NT2/D1 (cell line): Measurements from ENCODE around the gene ADAMTSL5.

Source experiments
- DNase-seq: peaks from one replicate; pipeline ENCODE4 v3.0.0-alpha.2; 2011; ENCODE audit warnings: low read depth, low spot score
- H3K27me3 ChIP-seq: 2 replicates; pipeline ENCODE4 v1.6.0; 2011; ENCODE audit warnings: mild to moderate bottlenecking; ENCODE audit not compliant: insufficient read length, insufficient read depth
- H3K36me3 ChIP-seq: 2 replicates; pipeline ENCODE4 v1.6.1; 2011; ENCODE audit warnings: mild to moderate bottlenecking, low read length, mixed read lengths; ENCODE audit not compliant: insufficient read depth, insufficient read length
- H3K4me1 ChIP-seq: 2 replicates; pipeline ENCODE4 v1.5.1; 2011; ENCODE audit not compliant: insufficient read depth, insufficient read length
- H3K4me3 ChIP-seq: 2 replicates; pipeline ENCODE4 v1.5.1; 2011; ENCODE audit warnings: low read depth; ENCODE audit not compliant: insufficient read length
- H3K9ac ChIP-seq: 2 replicates; pipeline ENCODE4 v1.6.0; 2011; ENCODE audit warnings: low read depth; ENCODE audit not compliant: insufficient read length
- H3K9me3 ChIP-seq: 2 replicates; pipeline ENCODE4 v1.5.1; 2011; ENCODE audit warnings: mild to moderate bottlenecking, low read length; ENCODE audit not compliant: insufficient read depth
- SUZ12 ChIP-seq: IDR thresholded peaks from 2 replicates; pipeline ENCODE4 v1.6.1; 2011; ENCODE audit not compliant: insufficient read length, insufficient read depth; ENCODE audit errors: extremely low read depth
- YY1 ChIP-seq: IDR thresholded peaks from 2 replicates; pipeline ENCODE4 v1.6.1; 2011; ENCODE audit not compliant: insufficient read length, insufficient read depth
- ZNF274 ChIP-seq: IDR thresholded peaks from 2 replicates; pipeline ENCODE4 v1.6.1; 2011; ENCODE audit warnings: mild to moderate bottlenecking, low read depth, low read length

Gene ADAMTSL5

DNA sequence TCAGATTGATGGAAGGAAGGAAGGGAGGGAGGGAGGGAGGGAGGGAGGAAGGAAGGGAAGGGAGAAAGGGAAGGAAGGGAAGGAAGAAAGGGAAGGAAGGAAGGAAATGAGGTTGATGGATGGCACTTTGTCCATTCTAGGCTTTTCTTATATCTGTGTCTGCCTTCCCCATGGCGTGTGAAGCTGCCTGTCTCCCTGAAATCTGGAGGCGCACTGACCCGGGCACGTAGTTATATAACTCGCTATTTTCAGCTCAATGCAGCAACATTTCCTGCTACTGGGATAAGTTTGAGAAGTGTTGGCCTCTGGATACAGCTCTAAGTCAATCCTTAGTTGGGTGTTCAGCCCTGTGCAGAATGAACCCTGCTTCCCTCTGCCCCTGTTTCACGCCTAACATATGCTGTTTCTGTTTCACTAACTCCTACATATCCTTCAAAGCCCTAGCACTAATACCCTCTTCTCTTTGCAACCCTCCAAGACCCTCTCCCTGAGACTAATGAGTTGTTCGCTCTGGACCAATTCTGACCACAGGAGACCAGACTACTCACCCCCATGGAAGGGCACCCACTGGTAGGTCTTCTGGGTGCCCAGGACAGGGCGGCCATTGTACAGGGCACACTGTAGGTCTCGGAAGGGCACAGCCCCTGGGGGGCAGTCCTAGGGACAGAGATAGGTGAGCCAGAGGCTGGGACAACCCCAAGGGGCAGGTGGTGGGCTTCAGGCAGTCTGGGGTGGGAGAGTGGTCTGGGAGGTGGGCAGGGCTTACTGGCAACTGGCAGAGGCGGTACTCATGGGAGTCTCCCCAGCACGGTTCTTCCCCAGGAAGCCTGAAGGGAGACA is 3.0 kb downstream of the ADAMTSL5 start:
- no peaks in the 10 kb centered on the region for H3K27me3 ChIP-seq
- DNase-seq: no peak
- peaks cover 6% of the 10 kb centered on the region for H3K36me3 ChIP-seq
- TF ChIP-seq ZNF274: no peak
- no peak for TF ChIP-seq YY1
- TF ChIP-seq SUZ12: no peak
- H3K4me1 ChIP-seq: peaks cover 11% of the 10 kb centered on the region
- H3K9ac ChIP-seq: no peak overlapping the region
- H3K9me3 ChIP-seq: no peaks in the 10 kb centered on the region
- no peak overlapping the region for H3K4me3 ChIP-seq

DNA sequence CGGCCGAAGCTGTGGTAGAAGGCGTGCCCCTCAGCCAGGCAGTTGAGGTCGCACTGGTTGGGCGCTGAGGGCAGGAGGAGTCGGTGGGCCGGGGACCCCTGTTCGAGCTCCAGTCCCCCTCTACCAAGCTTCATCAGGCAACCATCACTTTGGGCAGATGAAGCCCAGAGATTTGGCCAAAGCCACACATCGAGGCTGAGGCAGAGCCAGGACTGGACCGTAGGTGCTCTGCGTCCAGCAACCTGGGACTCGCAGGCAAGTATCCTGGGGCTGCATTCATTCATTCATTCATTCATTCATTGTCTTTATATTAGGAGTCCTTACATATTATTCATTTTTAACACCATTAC is 4.3 kb downstream of the ADAMTSL5 start:
- peaks cover 6% of the 10 kb centered on the region for H3K36me3 ChIP-seq
- TF ChIP-seq SUZ12: no peak
- TF ChIP-seq YY1: no peak
- no peak for TF ChIP-seq ZNF274
- peaks cover 9% of the 10 kb centered on the region for H3K27me3 ChIP-seq
- no peaks in the 10 kb centered on the region for H3K9me3 ChIP-seq
- peaks cover 18% of the 10 kb centered on the region for H3K4me1 ChIP-seq
- H3K4me3 ChIP-seq: peak overlapping the region; percentile 42
- peak overlapping the region; percentile 57 for H3K9ac ChIP-seq
- no peak for DNase-seq

DNA sequence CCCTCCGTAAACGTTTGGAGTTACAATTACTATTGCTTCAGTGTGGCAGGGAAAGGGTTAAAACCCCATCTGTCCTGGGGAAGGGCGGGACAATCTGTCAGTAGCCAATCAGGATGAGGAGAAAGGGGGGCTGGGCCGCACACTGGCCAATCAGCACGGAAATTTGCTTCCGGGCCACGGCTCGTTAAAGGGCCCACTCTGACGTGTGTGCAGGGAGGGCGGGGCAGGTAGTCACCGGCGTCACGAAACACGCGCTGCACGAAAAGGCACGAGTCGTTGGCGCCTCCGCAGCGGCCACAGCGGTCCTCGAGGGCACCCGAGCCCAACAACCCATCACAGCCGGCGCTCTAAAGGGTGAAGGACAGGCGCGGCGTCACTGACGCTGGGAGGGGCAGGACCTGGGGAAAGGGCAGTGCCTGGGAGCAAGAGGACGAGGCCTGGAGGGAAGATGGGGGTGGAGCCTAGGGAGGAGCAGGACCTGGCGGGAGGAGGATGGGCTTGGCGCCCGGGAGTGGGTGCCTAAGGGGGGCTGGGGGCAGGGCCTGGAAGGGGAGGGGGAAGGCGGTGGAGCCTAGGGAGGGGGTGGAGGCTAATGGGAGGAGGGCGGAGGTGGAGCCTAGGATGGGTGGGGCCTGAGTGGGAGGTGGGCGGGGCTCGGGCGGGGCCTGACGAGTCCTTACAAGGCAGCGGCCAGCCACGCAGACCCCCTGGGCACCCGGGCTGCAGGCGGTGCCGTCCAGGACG is 4.9 kb downstream of the ADAMTSL5 start:
- DNase-seq: peak; percentile 95
- TF ChIP-seq YY1 (no peak), ZNF274 (no peak), SUZ12 (no peak)
- Histone ChIP-seq H3K27me3 (peaks cover 14% of the 10 kb centered on the region), H3K4me3 (peak overlapping the region; percentile 62), H3K36me3 (peaks cover 6% of the 10 kb centered on the region), H3K9me3 (no peaks in the 10 kb centered on the region), H3K9ac (peak overlapping the region; percentile 69), H3K4me1 (peaks cover 23% of the 10 kb centered on the region)

DNA sequence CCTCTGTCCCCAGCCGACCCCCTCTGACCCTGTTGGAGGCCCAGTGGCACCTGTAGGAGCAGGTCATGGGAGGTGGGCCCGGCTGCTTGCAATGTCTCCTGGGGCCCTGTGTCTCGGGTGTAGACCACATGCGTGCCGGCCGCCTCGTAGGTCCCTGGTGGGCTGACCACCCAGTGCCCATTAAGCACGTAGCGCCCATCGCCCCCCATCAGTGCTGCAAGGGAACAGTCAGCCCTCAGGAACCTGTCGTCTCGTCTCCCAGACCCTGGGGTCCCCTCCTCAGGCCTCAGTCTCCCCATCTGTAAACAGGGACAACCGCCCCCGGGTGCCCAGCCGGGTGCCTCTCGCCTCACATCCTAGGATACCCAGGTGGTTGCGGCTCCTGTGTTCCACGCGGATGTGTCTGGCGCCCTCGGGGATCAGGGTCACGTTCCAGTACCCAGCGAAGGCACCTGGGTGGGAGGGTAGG is 5.6 kb downstream of the ADAMTSL5 start:
- DNase-seq: no peak
- peaks cover 18% of the 10 kb centered on the region for H3K27me3 ChIP-seq
- no peaks in the 10 kb centered on the region for H3K9me3 ChIP-seq
- TF ChIP-seq SUZ12 (no peak), YY1 (no peak), ZNF274 (no peak)
- peak overlapping the region; percentile 62 for H3K4me3 ChIP-seq
- peaks cover 24% of the 10 kb centered on the region for H3K4me1 ChIP-seq
- H3K9ac ChIP-seq: peak overlapping the region; percentile 53
- H3K36me3 ChIP-seq: peaks cover 6% of the 10 kb centered on the region

DNA sequence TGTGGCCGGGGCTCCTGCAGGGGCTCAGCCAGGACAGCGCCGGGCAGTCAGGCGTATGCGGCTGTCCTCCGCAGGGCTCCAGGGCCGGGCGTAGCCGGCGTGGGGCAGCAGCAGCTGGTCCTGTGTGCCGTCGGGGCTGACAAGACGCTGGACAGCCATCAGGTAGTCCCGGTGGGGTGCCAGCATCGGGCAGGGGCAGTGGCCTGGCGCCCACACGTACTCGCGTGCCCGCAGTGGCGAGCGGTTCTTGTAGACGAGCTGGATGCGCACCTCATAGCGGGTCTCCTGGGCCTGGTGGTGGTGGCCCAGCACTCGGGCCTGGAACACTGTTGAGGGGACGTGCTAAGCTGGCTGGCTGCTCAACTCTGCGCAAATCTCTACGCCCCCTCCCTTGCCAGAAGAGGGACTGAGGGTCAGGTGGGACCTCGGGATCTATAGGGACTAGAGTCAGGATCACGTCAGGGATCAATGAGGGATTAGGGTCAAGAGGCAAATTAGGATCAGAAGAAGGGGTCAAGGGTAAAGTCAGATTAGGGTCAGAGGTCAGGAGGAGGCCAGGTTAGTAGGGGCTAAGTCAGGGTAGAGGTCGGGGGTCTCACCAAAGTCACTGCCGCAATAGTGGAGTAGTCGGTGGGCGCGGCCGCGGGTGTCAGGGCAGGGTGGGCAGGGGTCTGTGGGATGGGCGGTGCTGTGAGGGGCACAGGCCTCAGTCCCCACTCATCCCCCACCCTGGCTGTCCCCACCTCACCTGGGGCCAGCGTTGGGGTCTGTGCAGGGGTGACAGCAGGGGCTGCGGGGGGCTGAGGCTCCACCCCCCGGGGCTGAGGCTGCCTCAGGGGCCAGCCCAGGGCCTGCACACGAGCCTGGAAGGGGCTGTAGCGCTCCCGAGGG is 6.6 kb downstream of the ADAMTSL5 start:
- Histone ChIP-seq H3K27me3 (peaks cover 18% of the 10 kb centered on the region), H3K9ac (no peak overlapping the region), H3K4me1 (peaks cover 20% of the 10 kb centered on the region), H3K36me3 (peaks cover 6% of the 10 kb centered on the region), H3K4me3 (no peak overlapping the region), H3K9me3 (no peaks in the 10 kb centered on the region)
- no peak for TF ChIP-seq ZNF274
- DNase-seq: no peak

DNA sequence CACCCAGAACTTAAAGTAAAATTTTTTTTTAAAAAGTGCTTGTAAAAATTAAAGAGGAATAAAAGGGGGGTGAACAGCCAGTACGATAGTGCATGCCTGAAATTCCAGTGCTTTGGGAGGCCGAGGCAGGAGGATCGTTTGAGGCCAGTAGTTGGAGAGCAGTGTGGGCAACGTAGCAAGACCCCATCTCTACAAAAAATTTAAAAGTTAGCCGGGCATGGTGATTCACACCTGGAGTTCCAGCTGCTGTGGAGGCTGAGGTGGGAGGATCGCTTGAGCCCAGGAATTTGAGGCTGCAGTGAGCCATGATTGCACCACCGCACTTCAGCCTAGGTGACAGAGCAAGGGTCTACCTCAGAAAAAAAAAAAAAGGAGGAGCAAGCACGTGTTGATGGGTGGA is 7.8 kb downstream of the ADAMTSL5 start:
- TF ChIP-seq ZNF274 (no peak), SUZ12 (no peak), YY1 (no peak)
- Histone ChIP-seq H3K36me3 (peaks cover 5% of the 10 kb centered on the region), H3K4me3 (no peak overlapping the region), H3K9me3 (peaks cover 6% of the 10 kb centered on the region; the same call in 1 of the 2 replicates), H3K4me1 (peaks cover 18% of the 10 kb centered on the region), H3K9ac (no peak overlapping the region), H3K27me3 (peaks cover 18% of the 10 kb centered on the region)
- no peak for DNase-seq
